ENCODE data around the gene THBD.

THBD gene

GRCh38 chr20:23049201-23050075 lies at the start of gene THBD:
THBD (minus strand) TSS chr20:23049672; CDS start chr20:23049504, 168 bp downstream.
- DNase-seq (ENCODE audit: low read depth), result no peak

GRCh38 chr20:23097636-23098580 lies 48.4 kb upstream of the THBD start:
- DNase-seq (ENCODE audit: low read depth), result no peak

GRCh38 chr20:23096986-23097520 lies 47.6 kb upstream of the THBD start:
- DNase-seq (ENCODE audit: low read depth), result no peak

GRCh38 chr20:23096097-23096496 lies 46.6 kb upstream of the THBD start:
- no peak for DNase-seq (ENCODE audit: low read depth)

- DNase-seq (ENCODE audit: low read depth), result no peak
These were observed 46.0 kb upstream of the THBD start for GRCh38 chr20:23095499-23095898.

- DNase-seq (ENCODE audit: low read depth), result no peak
These were observed 45.5 kb upstream of the THBD start for GRCh38 chr20:23094927-23095326.

- DNase-seq (ENCODE audit: low read depth), result no peak
These were observed 44.9 kb upstream of the THBD start for GRCh38 chr20:23094213-23094896.

- DNase-seq (ENCODE audit: low read depth), result no peak
These were observed 44.1 kb upstream of the THBD start for GRCh38 chr20:23093613-23094012.

- no peak for DNase-seq (ENCODE audit: low read depth)
These were observed 43.5 kb upstream of the THBD start for GRCh38 chr20:23092861-23093495.

GRCh38 chr20:23092384-23092756 lies 42.9 kb upstream of the THBD start:
- DNase-seq (ENCODE audit: low read depth), result no peak

- DNase-seq (ENCODE audit: low read depth), result no peak
These were observed 42.4 kb upstream of the THBD start for GRCh38 chr20:23091721-23092383.

GRCh38 chr20:23090878-23091277 lies 41.4 kb upstream of the THBD start:
- DNase-seq (ENCODE audit: low read depth), result no peak

GRCh38 chr20:23090147-23090546 lies 40.7 kb upstream of the THBD start:
- DNase-seq (ENCODE audit: low read depth), result no peak

- no peak for DNase-seq (ENCODE audit: low read depth)
These were observed 39.4 kb upstream of the THBD start for GRCh38 chr20:23088866-23089265.

- no peak for DNase-seq (ENCODE audit: low read depth)
These were observed 38.2 kb upstream of the THBD start for GRCh38 chr20:23087587-23088251.

- DNase-seq (ENCODE audit: low read depth), result no peak
These were observed 37.5 kb upstream of the THBD start for GRCh38 chr20:23086931-23087411.

GRCh38 chr20:23086056-23086566 lies 36.6 kb upstream of the THBD start, which contains the start of gene CD93:
CD93 (minus strand) TSS chr20:23086324; CDS start chr20:23086192, 132 bp downstream.
- DNase-seq (ENCODE audit: low read depth), result peak; percentile 47

- DNase-seq (ENCODE audit: low read depth), result no peak
These were observed 36.1 kb upstream of the THBD start for GRCh38 chr20:23085436-23086055.

GRCh38 chr20:23084845-23085365 lies 35.4 kb upstream of the THBD start:
- no peak for DNase-seq (ENCODE audit: low read depth)

All from CMK (cell line).